HG03460 (cell line): ENCODE data around the gene PCDHGA1.

ENCODE experiments used
- ATAC-seq: cut with Tn5 transposase; IDR thresholded peaks from one replicate; pipeline ENCODE4 v1.9.1; 2021; ENCODE audit not compliant: unreplicated experiment

The PCDHGA1 gene

DNA sequence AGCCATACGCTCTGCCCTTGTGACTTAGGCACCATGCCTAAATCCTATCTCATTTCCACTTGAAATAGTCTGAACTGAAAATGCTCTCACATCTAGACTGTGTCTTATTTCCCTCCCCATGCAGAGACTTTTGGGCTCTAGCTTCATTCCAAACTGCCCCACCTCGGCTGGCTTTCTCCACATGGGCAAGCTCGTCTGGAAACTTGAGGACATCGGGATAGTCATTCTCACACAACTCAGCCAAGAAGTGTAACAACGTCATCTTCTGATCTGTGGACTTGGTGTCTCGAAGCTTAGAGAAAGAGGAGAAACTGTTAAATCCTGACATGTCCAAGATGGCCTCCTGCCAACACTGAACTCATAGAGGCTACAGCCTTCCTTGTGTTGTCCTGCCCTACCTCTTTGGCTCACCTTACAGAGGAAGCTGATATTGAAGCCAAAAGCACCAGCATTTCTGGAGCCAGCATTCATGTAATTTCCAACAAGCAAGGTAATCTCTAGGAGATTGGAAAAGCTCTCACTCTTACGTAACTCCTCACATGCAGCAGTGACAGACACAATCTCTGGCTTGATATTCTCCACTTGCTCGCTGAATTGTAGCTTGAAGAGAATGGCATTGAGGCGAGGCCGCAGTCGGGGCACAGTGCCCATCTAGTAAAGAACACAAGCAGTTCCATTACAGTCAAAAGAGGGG is 198.1 kb downstream of the PCDHGA1 start:
- ATAC-seq: no peak

DNA sequence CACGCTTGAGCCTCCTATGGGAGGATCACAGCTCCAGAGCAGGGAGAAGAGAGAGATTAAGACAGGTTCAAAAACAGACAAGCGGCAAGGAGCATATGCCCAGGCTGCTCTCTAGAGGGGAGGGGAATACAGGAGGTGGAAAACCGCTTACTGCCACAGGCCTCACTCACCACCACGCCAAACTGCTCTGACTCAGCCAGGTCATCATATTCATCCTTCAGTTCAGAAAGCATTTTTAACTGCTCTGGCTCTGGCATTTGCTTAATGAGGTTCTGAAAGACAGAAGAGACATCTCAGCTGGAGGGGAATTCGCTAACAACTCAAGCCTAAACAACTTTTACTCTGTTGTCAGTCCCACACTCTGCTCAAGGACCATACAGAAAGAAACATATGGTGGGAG is 198.7 kb downstream of the PCDHGA1 start:
- ATAC-seq: peak; percentile 45

- no peak for ATAC-seq
Measured at GRCh38 chr5:141529873-141530272, 199.6 kb downstream of the PCDHGA1 start.

- ATAC-seq: no peak
Measured at GRCh38 chr5:141532726-141533125, 202.4 kb downstream of the PCDHGA1 start.

GRCh38 chr5:141533897-141534296 is 203.6 kb downstream of the PCDHGA1 start:
- ATAC-seq: no peak

- no peak for ATAC-seq
Measured at GRCh38 chr5:141534492-141535213, 204.3 kb downstream of the PCDHGA1 start.

DNA sequence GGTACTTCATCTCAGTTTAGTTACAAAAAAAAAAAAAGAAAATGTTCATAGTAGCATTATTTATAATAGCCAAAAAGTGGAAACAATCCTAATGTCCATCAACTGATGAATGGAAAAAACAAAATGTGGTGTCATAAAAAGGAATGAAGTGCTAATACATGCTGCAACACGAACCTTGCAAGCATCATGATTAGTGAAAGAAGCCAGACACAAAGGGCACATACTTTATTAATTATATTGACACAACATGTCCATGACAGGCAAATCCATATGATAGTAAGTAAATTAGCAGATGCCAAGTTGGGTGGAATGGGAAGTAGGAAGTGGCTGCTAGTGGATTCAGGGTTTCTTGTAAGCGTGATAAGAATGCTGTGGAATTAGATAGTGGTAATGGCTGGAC is 212.7 kb downstream of the PCDHGA1 start:
- no peak for ATAC-seq

DNA sequence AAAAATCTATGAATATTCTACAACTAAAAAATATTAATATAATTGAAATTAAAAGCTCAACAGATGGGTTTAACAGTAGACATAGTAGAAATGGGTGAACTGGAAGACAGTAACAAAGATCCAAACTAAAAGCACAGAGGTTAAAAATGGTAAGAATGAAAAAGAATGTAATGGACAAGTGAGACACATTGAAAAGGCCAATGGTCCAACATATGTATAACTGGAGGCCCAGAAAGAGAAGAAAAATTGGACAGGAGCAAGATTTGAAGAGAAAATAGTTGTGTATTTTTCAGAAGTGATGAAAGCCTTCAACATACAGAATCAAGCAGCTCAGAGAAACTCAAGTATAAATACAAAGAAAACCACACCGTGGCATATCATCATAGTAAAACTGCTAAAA is 217.2 kb downstream of the PCDHGA1 start:
- ATAC-seq: no peak

GRCh38 chr5:141547921-141548320 is 217.6 kb downstream of the PCDHGA1 start:
- no peak for ATAC-seq

- ATAC-seq: no peak
Measured at GRCh38 chr5:141557681-141558136, 227.4 kb downstream of the PCDHGA1 start.

DNA sequence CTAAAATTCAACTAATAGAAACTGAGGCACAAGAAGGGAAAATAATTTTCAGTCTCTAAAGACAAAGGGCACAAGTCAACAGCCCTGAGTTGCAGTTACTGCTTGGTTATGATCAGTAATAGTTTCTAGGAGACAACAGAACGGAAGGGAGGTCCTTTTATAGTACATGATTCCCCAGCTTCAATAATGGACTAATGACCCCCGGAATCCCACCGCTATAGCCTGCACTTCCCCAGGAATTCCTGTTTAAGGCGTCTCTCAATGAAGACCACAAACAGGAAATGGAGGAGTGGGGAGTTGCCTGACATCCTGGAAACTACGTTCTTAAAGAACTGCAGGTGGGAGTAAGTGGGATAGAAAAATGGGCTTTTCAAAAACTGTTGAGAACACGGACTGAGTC is 227.8 kb downstream of the PCDHGA1 start:
- ATAC-seq: no peak

- no peak for ATAC-seq
Measured at GRCh38 chr5:141559461-141559860, 229.1 kb downstream of the PCDHGA1 start.

DNA sequence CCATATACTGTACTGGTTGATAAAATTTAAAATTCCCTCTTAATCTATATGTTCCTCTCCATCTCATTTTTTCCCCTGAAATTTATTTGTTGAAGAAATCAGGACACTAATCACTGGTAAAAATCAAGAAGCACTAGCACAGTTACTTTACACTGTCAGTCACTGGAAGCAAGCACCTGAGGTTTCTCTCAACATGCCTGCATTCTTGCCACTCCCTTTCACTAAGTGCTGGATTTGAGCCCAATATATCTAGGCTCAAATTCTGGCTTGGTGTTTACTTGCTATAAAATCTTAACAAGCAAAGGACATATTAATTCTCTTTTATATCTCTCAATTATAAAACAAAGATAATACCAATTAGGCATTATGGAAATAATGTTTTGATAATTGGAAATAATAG is 229.8 kb downstream of the PCDHGA1 start:
- no peak for ATAC-seq

DNA sequence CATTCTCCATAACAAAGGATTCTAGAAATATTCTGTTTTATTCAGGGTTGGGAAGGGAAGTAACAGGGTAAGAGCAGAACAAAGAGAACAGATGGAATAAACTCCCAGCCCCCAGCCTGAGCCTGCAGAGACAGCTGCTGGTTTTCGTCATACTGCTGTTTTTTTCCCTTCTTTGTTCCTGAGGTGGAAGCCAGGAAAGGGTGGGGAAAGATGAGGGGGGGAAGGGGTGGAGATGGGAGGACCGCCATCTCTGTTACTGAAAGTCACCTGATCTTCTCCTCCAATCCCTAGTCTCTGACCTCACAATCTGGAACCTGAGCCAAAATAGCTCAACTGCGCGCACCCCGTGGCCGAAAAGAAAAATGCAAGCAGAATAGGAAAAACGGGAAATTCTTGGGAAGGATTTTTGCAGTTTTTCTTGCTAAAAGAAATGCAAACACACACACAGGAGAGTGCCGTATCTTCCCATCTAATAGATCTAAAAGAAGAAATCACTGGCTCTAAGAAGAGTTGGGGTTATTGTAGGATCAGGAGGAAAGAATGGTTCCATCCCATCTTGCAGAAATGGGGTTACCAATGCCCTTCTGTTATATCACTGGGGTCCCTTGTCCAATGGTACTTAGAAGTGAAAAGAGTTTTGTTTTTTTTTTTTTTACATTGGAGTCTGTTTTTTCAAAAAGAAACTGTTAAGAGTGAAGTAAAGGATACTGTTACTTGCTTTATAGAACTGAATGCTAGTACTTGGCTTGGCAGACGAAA is 230.6 kb downstream of the PCDHGA1 start:
- ATAC-seq: no peak
